Measurements from ENCODE around the gene SPG21. TPM values are rescaled to one million over a fixed set of nuclear protein-coding genes. Genes with fewer than 3 reads are reported as not detected.
A peak's percentile ranks its signal among the peaks of the same experiment; 100 is the strongest.

The SPG21 gene
- total RNA-seq (2021) (85.7 and 89.1 TPM in 2 replicates), Bru-seq, nascent RNA (percentile 80 among the genes with signal in this experiment), BruChase-seq, experiment 1, labeled RNA remaining after a 2-hour chase (percentile 85 among the genes with signal in this experiment), BruChase-seq, experiment 2, labeled RNA remaining after a 6-hour chase (percentile 91 among the genes with signal in this experiment)
- long read RNA-seq, transcript SPG21-201 (9 exons, 1,822 nt): major isoform, 164 of 197 reads
- long read RNA-seq, partial matches to known transcripts: 7 of 197 reads
- long read RNA-seq, other reads (novel, unspliced or antisense): 19 of 197 reads

- peaks cover 21% of the 10 kb centered on the region for H3K4me1 ChIP-seq (ENCODE audit: insufficient read depth, low read length, poor library complexity, severe bottlenecking)
- intact Hi-C loops (cut with micrococcal nuclease; ENCODE audit: unreplicated experiment): no loop called here
- no peaks in the 10 kb centered on the region for H3K36me3 ChIP-seq (ENCODE audit: insufficient read depth, low read length, poor library complexity, severe bottlenecking)
- TF ChIP-seq CTCF (conservative IDR thresholded peaks at IDR 0.05; ENCODE audit: low read depth, low read length) (no peak), EZH2 (IDR thresholded peaks at IDR 0.05; ENCODE audit: borderline replicate concordance, low read depth, low read length, poor library complexity, severe bottlenecking) (no peak)
- no peaks in the 10 kb centered on the region for H3K9me3 ChIP-seq (ENCODE audit: low read depth, low read length, poor library complexity, severe bottlenecking)
- H3K27ac ChIP-seq (ENCODE audit: low read depth, low read length, poor library complexity, severe bottlenecking): peak within 1 kb of the TSS; percentile 95
- ChIA-PET POLR2A (ENCODE audit: low non-redundant PET) (interaction anchor here (0.5 kb wide), 1 partner anchor 196 kb away, joined by 3 read pairs; the partner anchor contains the start of gene CLPX), CTCF (interaction anchor here (0.6 kb wide), 1 partner anchor 1345 kb away, joined by 4 read pairs; no protein-coding TSS in a partner anchor)
- H3K27me3 ChIP-seq (replicated peaks; ENCODE audit: insufficient read depth, low read depth, low read length, poor library complexity): no peaks in the 10 kb centered on the region
- BruUV-seq (replicated peaks): no TSS peak
- DNase-seq (ENCODE audit: low spot score): peak; percentile 94
- H3K4me3 ChIP-seq (ENCODE audit: low read depth, low read length, poor library complexity, severe bottlenecking): peak within 1 kb of the TSS; percentile 99
Measured at GRCh38 chr15:64989416-64990167, at the start of gene SPG21. SPG21 (minus strand) TSS chr15:64989914; CDS start chr15:64983569, 6,345 bp downstream.

- Histone ChIP-seq H3K4me3 (ENCODE audit: low read depth, low read length, poor library complexity, severe bottlenecking) (no peak overlapping the region), H3K9me3 (ENCODE audit: low read depth, low read length, poor library complexity, severe bottlenecking) (no peaks in the 10 kb centered on the region), H3K4me1 (ENCODE audit: insufficient read depth, low read length, poor library complexity, severe bottlenecking) (peaks cover under 1% of the 10 kb centered on the region), H3K36me3 (ENCODE audit: insufficient read depth, low read length, poor library complexity, severe bottlenecking) (no peaks in the 10 kb centered on the region), H3K27ac (ENCODE audit: low read depth, low read length, poor library complexity, severe bottlenecking) (no peak overlapping the region), H3K27me3 (replicated peaks; ENCODE audit: insufficient read depth, low read depth, low read length, poor library complexity) (no peaks in the 10 kb centered on the region)
- DNase-seq (ENCODE audit: low spot score): no peak
- ChIA-PET POLR2A (ENCODE audit: low non-redundant PET) (no interaction called here), CTCF (no interaction called here)
- intact Hi-C loops (cut with micrococcal nuclease; ENCODE audit: unreplicated experiment): loop anchor here (10.0 kb wide), 1 partner anchor 346 kb away; no protein-coding TSS in a partner anchor
- TF ChIP-seq EZH2 (IDR thresholded peaks at IDR 0.05; ENCODE audit: borderline replicate concordance, low read depth, low read length, poor library complexity, severe bottlenecking) (no peak), CTCF (conservative IDR thresholded peaks at IDR 0.05; ENCODE audit: low read depth, low read length) (no peak)
- BruUV-seq (replicated peaks): no TSS peak
Measured at GRCh38 chr15:65038836-65039235, 49.1 kb upstream of the SPG21 start.

- Histone ChIP-seq H3K36me3 (ENCODE audit: insufficient read depth, low read length, poor library complexity, severe bottlenecking) (no peaks in the 10 kb centered on the region), H3K27ac (ENCODE audit: low read depth, low read length, poor library complexity, severe bottlenecking) (no peak overlapping the region), H3K27me3 (replicated peaks; ENCODE audit: insufficient read depth, low read depth, low read length, poor library complexity) (no peaks in the 10 kb centered on the region), H3K4me1 (ENCODE audit: insufficient read depth, low read length, poor library complexity, severe bottlenecking) (peaks cover 4% of the 10 kb centered on the region), H3K9me3 (ENCODE audit: low read depth, low read length, poor library complexity, severe bottlenecking) (no peaks in the 10 kb centered on the region), H3K4me3 (ENCODE audit: low read depth, low read length, poor library complexity, severe bottlenecking) (no peak overlapping the region)
- intact Hi-C loops (cut with micrococcal nuclease; ENCODE audit: unreplicated experiment): loop anchor here (10.0 kb wide), 1 partner anchor 346 kb away; no protein-coding TSS in a partner anchor
- DNase-seq (ENCODE audit: low spot score): no peak
- POLR2A ChIA-PET (ENCODE audit: low non-redundant PET): no interaction called here
- CTCF ChIA-PET: no interaction called here
- BruUV-seq (replicated peaks): no TSS peak
- TF ChIP-seq CTCF (conservative IDR thresholded peaks at IDR 0.05; ENCODE audit: low read depth, low read length) (no peak), EZH2 (IDR thresholded peaks at IDR 0.05; ENCODE audit: borderline replicate concordance, low read depth, low read length, poor library complexity, severe bottlenecking) (no peak)
Measured at GRCh38 chr15:65038428-65038827, 48.7 kb upstream of the SPG21 start.
